ENCODE measurements around the gene LRRC10B. TPM values are rescaled to one million over a fixed set of nuclear protein-coding genes. Genes with fewer than 3 reads are reported as not detected.
A peak's percentile ranks its signal among the peaks of the same experiment; 100 is the strongest.

LRRC10B gene
- total and polyA plus RNA-seq, 8 donors = 0.43 to 1.3 (median 0.75) TPM; not detected in 2

DNA sequence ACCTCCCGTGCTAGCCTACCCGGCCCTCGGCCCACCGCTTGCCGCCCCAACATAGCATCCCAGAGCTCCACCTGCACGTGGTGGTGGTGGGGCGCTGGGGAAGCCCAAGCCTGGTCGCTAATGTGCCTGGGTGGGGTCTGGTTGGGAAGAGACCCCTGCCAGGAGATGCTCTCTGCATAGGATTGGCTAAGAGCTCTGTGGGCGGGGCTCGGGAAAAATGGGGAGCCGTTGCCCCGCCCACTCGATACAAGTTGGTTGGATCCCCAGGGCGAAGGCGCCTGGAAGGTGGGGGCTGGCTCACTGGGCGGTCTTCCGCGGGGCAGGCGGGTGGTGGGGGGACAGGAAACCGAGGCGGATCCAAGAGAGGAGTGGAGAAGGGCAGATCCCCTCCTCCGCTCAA, 7.6 kb downstream of the LRRC10B start:
- Histone ChIP-seq H3K36me3 (no peaks in the 10 kb centered on the region), H3K4me1 (peaks cover 6 to 18% (median 12%) of the 10 kb centered on the region in 4 donors), H3K27me3 (peaks cover 0 to 61% (median 14%) of the 10 kb centered on the region in 3 donors), H3K27ac (peak overlapping the region in 2 of 5 donors; percentile 22 to 81), H3K4me3 (no peak overlapping the region), H3K9me3 (no peaks in the 10 kb centered on the region)
- 29 to 34% (median 31%) methylated on average over 14 to 22 of the region's 22 CpGs for WGBS, 5 donors
- TF ChIP-seq EP300 (IDR thresholded peaks at IDR 0.05) (no peak), POLR2A (IDR thresholded peaks at IDR 0.05) (no peak), POLR2AphosphoS5 (IDR thresholded peaks at IDR 0.05) (no peak)
- DNase-seq = no peak
- intact Hi-C loops (cut with DNase I; ENCODE audit: low total_unique reads) = loop anchor here (5.0 kb wide), 1 partner anchor 39 kb away; no protein-coding TSS in a partner anchor

GRCh38 chr11:61516675-61517572, 8.4 kb downstream of the LRRC10B start:
- peaks cover 6 to 18% (median 12%) of the 10 kb centered on the region in 4 donors for H3K4me1 ChIP-seq
- DNase-seq = peak; percentile 35 to 77
- intact Hi-C loops (cut with DNase I; ENCODE audit: low total_unique reads) = loop anchor here (5.0 kb wide), 1 partner anchor 40 kb away; no protein-coding TSS in a partner anchor
- H3K4me3 ChIP-seq = no peak overlapping the region
- H3K36me3 ChIP-seq = no peaks in the 10 kb centered on the region
- H3K27me3 ChIP-seq = peaks cover 0 to 54% (median 8%) of the 10 kb centered on the region in 3 donors
- TF ChIP-seq CTCF (IDR thresholded peaks at IDR 0.05) (peak in 6 of 7 experiments; percentile 75 to 98 (median 96)), EP300 (IDR thresholded peaks at IDR 0.05) (no peak)
- no peaks in the 10 kb centered on the region for H3K9me3 ChIP-seq
- H3K27ac ChIP-seq = peak overlapping the region in 2 of 5 donors; percentile 22 to 81
- 20 to 22% (median 21%) methylated on average over 22 to 23 of the region's 23 CpGs for WGBS, 5 donors

GRCh38 chr11:61518032-61518795, 9.7 kb downstream of the LRRC10B start:
- WGBS, 5 donors = 81 to 87% (median 82%) methylated on average over 13 to 23 of the region's 23 CpGs
- Histone ChIP-seq H3K27ac (no peak overlapping the region), H3K9me3 (no peaks in the 10 kb centered on the region), H3K36me3 (no peaks in the 10 kb centered on the region), H3K4me1 (peaks cover 6 to 15% (median 12%) of the 10 kb centered on the region in 4 donors), H3K27me3 (peaks cover 0 to 41% (median 8%) of the 10 kb centered on the region in 3 donors), H3K4me3 (no peak overlapping the region)
- intact Hi-C loops (cut with DNase I; ENCODE audit: low total_unique reads) = loop anchor here (5.0 kb wide), 1 partner anchor 41 kb away; no protein-coding TSS in a partner anchor
- TF ChIP-seq CTCF (IDR thresholded peaks at IDR 0.05) = no peak
- TF ChIP-seq POLR2A (IDR thresholded peaks at IDR 0.05) = no peak
- no peak for TF ChIP-seq EP300 (IDR thresholded peaks at IDR 0.05)
- TF ChIP-seq POLR2AphosphoS5 (IDR thresholded peaks at IDR 0.05) = no peak
- DNase-seq = no peak

DNA sequence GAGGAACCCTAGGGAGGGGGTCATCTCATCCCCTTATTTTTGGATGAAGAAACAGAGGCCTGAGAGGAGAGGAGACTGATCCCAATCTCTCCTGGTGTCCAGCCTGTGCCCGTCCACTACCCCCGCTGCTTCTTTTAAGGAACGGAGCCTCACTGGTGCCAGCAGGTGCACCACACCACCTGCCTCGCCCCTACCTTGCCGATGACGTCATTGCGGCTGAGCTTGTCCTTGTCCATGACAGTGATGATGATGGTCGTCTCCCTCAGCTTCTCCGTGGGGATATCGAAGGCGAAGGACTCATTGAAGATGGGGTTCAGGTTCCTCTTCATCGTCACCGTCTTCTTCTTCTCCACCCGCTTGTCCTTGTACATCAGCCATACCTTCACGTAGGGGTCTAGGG, 14.3 kb downstream of the LRRC10B start:
- H3K27ac ChIP-seq = no peak overlapping the region
- peaks cover 0 to 47% (median 0%) of the 10 kb centered on the region in 3 donors for H3K27me3 ChIP-seq
- intact Hi-C loops (cut with DNase I; ENCODE audit: low total_unique reads) = no loop called here
- no peaks in the 10 kb centered on the region for H3K36me3 ChIP-seq
- no peak for TF ChIP-seq EP300 (IDR thresholded peaks at IDR 0.05)
- TF ChIP-seq POLR2AphosphoS5 (IDR thresholded peaks at IDR 0.05) = no peak
- TF ChIP-seq POLR2A (IDR thresholded peaks at IDR 0.05) = no peak
- H3K4me1 ChIP-seq = no peaks in the 10 kb centered on the region
- WGBS, 5 donors = 87 to 91% (median 89%) methylated on average over 15 of the region's 15 CpGs
- H3K4me3 ChIP-seq = no peak overlapping the region
- no peaks in the 10 kb centered on the region for H3K9me3 ChIP-seq
- DNase-seq = no peak

DNA sequence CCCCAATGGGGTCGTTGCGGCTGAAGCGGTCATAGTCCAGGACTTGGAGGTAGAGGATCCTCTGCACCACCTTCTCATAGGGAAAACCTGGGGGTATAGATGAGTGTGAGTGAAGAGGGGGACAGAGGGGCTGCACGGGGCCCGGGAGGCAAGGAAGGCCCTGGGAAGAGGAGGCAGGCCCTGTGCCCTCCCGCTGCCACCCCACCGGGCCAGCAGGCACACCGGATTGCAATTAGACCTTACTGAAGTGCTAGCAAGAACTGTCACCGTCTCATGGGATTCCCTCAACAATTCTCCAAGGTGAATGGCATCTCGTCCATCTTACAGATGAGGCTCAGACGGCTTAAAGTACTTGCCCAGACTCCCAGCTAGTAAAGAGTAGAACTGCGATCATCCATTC, 15.9 kb downstream of the LRRC10B start:
- Histone ChIP-seq H3K4me1 (no peaks in the 10 kb centered on the region), H3K9me3 (no peaks in the 10 kb centered on the region), H3K27me3 (peaks cover 0 to 45% (median 0%) of the 10 kb centered on the region in 3 donors), H3K36me3 (no peaks in the 10 kb centered on the region), H3K4me3 (no peak overlapping the region), H3K27ac (no peak overlapping the region)
- TF ChIP-seq POLR2A (IDR thresholded peaks at IDR 0.05) (no peak), POLR2AphosphoS5 (IDR thresholded peaks at IDR 0.05) (no peak), EP300 (IDR thresholded peaks at IDR 0.05) (no peak), CTCF (IDR thresholded peaks at IDR 0.05) (no peak)
- intact Hi-C loops (cut with DNase I; ENCODE audit: low total_unique reads) = no loop called here
- 73 to 90% (median 88%) methylated on average over 12 of the region's 12 CpGs for WGBS, 5 donors
- no peak for DNase-seq

Measured in stomach (tissue), 9 donors.